ENCODE results near the gene F13B. TPM values are rescaled to one million over a fixed set of nuclear protein-coding genes. Genes with fewer than 3 reads are reported as not detected.
"Not testable (repeated sequence)": the region's sequence is repeated elsewhere in the genome, so short reads cannot be mapped to it uniquely, and the experiment has no call there.

The F13B gene
- polyA plus RNA-seq, 4 donors: not detected

GRCh38 chr1:197042676-197043341, 24.3 kb downstream of the F13B start:
- no peak for DNase-seq (ENCODE audit: low read depth in 4 of 4, low spot score in 3 of 4)

- DNase-seq (ENCODE audit: low read depth in 4 of 4, low spot score in 3 of 4): no peak
Observed at GRCh38 chr1:197041486-197042353, 25.3 kb downstream of the F13B start.

- DNase-seq (ENCODE audit: low read depth in 4 of 4, low spot score in 3 of 4): no peak
Observed at GRCh38 chr1:197036861-197037260, 30.2 kb downstream of the F13B start.

DNA sequence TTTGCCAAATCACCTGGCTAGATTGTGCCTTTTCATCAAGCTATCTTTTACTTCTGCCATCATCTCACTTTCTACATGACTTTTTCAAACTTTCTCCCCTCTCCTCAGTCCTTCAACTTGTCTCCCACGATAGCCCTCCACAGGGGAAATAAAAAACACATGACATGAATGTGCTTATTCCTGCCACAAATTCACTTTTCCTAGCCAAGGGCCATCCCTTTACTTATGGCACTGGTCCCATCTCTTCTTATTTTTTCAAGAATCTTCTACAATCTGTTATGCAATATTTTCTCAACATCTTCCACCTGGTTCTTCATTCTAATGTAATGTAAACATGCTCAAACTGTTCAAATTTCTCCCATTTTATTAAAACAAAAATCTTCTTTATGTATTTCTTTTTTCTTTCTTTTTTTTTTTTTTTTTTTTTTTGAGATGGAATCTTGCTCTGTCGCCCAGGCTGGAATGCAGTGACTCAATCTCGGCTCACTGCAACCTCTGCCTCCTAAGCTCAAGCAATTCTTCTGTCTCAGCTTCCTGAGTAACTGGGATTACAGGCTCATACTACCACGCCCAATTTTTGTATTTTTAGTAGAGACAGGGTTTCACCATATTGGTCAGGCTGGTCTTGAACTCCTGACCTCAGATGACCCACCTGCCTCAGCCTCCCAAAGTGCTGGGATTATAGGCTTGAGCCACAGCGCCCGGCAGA, 32.3 kb downstream of the F13B start:
- not testable (repeated sequence) for DNase-seq (ENCODE audit: low read depth in 4 of 4, low spot score in 3 of 4)

DNA sequence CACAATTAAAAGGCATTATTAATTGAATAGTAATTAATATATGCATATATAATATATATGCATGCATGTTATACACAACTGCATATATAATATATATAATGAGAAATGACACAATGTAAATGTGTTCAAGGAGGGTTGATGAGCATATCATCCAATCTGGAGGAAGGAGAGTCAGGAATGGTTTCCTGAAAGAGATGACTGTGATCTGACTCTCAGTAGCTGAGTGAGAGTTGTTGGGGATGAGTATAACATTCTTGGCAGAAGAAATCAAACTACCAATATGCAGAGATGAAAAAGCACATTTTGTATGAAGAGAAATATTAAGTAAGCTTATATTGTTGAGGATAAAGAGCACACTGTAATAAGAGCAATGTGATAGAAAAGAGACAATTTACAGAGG, 37.3 kb downstream of the F13B start:
- DNase-seq (ENCODE audit: low read depth in 4 of 4, low spot score in 3 of 4): no peak

- no peak for DNase-seq (ENCODE audit: low read depth in 4 of 4, low spot score in 3 of 4)
Observed at GRCh38 chr1:197027359-197027758, 39.7 kb downstream of the F13B start.

GRCh38 chr1:197024460-197024859, 42.6 kb downstream of the F13B start:
- no peak for DNase-seq (ENCODE audit: low read depth in 4 of 4, low spot score in 3 of 4)

DNA sequence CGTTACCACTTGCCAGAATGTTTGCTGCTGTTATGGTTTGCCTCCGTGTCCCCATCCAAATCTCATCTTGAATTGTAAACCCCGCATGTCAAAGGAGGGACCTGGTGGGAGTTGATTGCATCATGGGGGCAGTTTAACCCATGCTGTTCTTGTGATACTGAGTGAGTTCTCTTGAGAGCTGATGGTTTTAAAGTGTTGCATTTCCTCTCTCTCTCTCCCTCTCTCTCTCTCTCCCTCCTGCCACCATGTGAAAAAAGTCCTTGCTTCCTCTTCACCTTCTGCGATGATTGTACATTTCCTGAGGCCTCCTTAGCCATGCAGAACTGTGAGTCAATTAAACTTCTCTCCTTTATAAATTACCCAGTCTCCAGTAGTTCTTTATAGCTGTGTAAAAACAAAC, 45.3 kb downstream of the F13B start:
- no peak for DNase-seq (ENCODE audit: low read depth in 4 of 4, low spot score in 3 of 4)

GRCh38 chr1:197017558-197018146, 49.4 kb downstream of the F13B start:
- no peak for DNase-seq (ENCODE audit: low read depth in 4 of 4, low spot score in 3 of 4)

GRCh38 chr1:197016751-197017150, 50.3 kb downstream of the F13B start:
- no peak for DNase-seq (ENCODE audit: low read depth in 4 of 4, low spot score in 3 of 4)

DNA sequence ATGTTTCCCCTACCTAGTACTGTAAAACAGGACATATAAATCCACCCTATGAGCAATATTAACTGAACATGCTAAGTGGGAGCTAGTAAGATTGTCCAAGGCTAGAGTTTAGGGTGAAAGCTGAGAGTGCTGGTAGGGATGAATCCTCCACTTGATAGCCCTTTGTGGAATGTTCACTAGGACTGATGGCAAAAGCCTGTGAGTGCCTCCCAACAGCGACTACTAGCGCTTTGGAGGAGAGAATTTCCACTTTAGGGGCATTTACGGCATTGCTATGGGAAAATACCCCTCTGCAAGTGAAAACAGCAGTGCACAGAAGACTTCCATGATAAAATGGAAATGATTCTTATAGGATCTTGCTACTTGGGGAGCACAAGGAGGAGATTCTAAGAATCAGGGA, 53.8 kb downstream of the F13B start:
- DNase-seq (ENCODE audit: low read depth in 4 of 4, low spot score in 3 of 4): no peak

- no peak for DNase-seq (ENCODE audit: low read depth in 4 of 4, low spot score in 3 of 4)
Observed at GRCh38 chr1:197011614-197012013, 55.4 kb downstream of the F13B start.

- DNase-seq (ENCODE audit: low read depth in 4 of 4, low spot score in 3 of 4): no peak
Observed at GRCh38 chr1:197008861-197009260, 58.2 kb downstream of the F13B start.

DNA sequence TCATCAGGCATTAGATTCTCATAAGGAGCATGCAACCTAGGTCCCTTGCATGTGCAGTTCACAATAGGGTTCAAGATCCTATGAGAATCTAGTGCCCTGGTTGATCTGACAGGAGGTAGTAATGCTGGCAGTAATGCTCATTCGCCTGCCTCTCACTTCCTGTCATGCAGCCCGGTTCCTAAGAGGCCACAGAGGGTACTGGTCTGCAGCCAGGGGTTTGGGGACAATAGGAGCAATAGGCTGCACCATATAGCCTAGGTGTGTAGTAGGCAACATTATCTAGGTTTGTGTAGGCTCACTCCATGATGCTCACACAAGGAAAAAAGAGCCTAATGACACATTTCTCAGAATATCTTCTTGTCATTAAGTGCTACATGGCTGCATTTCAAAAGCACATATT, 63.9 kb downstream of the F13B start:
- DNase-seq (ENCODE audit: low read depth in 4 of 4, low spot score in 3 of 4): no peak

DNA sequence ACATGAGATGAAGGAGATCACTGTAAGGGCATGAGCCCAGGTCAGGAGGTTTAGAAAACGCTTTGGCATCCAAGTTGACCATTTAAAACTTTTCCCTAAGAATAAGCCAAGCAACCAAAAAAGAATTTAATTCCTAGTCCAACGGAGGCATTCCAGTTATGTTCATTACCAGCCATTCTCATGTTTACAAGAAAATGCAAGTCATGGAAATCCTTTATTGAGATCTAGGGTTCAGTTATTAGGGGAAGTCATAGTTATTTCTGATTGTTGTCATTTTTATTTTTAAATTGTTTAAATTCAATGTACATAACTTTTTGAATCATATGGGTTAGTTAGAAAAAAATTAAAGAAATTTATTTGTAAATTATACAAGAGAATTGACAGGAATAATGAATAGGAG, 65.2 kb downstream of the F13B start:
- DNase-seq (ENCODE audit: low read depth in 4 of 4, low spot score in 3 of 4): no peak

DNA sequence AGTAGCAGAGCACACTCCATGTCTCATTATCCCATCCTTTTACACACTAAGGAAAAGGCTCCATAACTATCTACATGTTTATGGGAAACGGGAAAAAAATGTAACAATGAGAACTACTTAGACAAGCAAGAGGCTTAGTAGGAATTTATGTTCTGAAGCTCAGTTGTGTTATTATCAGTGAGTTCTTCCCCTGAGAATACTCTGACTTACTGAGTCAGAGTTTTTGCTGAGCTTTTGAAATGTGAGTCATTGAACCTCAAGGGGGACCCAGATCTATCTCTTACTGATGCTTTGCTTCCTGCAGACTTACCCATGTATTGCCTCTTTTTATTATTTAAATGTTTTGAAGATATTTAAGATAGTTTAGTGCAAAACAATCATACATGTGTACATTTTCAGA, 69.6 kb downstream of the F13B start:
- DNase-seq (ENCODE audit: low read depth in 4 of 4, low spot score in 3 of 4): no peak

GRCh38 chr1:196993916-196994315, 73.1 kb downstream of the F13B start:
- no peak for DNase-seq (ENCODE audit: low read depth in 4 of 4, low spot score in 3 of 4)

- peak in 2 of 4 donors; percentile 11 to 19 for DNase-seq (ENCODE audit: low read depth in 4 of 4, low spot score in 3 of 4)
Observed at GRCh38 chr1:196991919-196992651, 75.0 kb downstream of the F13B start.
